Mesenteric fat pad (tissue), 1 donor: ENCODE measurements around the gene DOCK4. TPM values are rescaled to one million over a fixed set of nuclear protein-coding genes. Genes with fewer than 3 reads are reported as not detected.

Experiments
- DNase-seq: peaks from one replicate; pipeline ENCODE4 v3.0.0-alpha.2; 2020; ENCODE audit warnings: low spot score
- total RNA-seq: library from RNA; stranded (reverse); fragmentation: NEBNext Ultra II Directional; extraction: Animal tissue kit (Norgen Biotek cat#: 25700); gene quantifications from one replicate; pipeline ENCODE4 v1.2.1, GENCODE V29; 2021
- donor health status: DM: yes; HTN: yes; CAD: no.

DOCK4 gene
- total RNA-seq, 1 donor from 2014 or later, result 40.9 TPM

- no peak for DNase-seq
Observed at GRCh38 chr7:112059675-112060074, 146.5 kb downstream of the DOCK4 start.

- DNase-seq, result no peak
Observed at GRCh38 chr7:112058686-112059085, 147.5 kb downstream of the DOCK4 start.

- no peak for DNase-seq
Observed at GRCh38 chr7:112056409-112056808, 149.8 kb downstream of the DOCK4 start.

GRCh38 chr7:112053737-112054069, 152.5 kb downstream of the DOCK4 start:
- no peak for DNase-seq

GRCh38 chr7:112052993-112053736, 153.0 kb downstream of the DOCK4 start:
- DNase-seq, result no peak

GRCh38 chr7:112052498-112052897, 153.7 kb downstream of the DOCK4 start:
- no peak for DNase-seq

GRCh38 chr7:112050250-112050881, 155.8 kb downstream of the DOCK4 start:
- no peak for DNase-seq

GRCh38 chr7:112049555-112050249, 156.5 kb downstream of the DOCK4 start:
- no peak for DNase-seq

- no peak for DNase-seq
Observed at GRCh38 chr7:112047421-112047820, 158.8 kb downstream of the DOCK4 start.

GRCh38 chr7:112045222-112045621, 161.0 kb downstream of the DOCK4 start:
- no peak for DNase-seq

- no peak for DNase-seq
Observed at GRCh38 chr7:112042631-112043030, 163.6 kb downstream of the DOCK4 start.

GRCh38 chr7:112038353-112038752, 167.8 kb downstream of the DOCK4 start:
- DNase-seq, result no peak

- DNase-seq, result no peak
Observed at GRCh38 chr7:112036071-112036470, 170.1 kb downstream of the DOCK4 start.

- no peak for DNase-seq
Observed at GRCh38 chr7:112031689-112032088, 174.5 kb downstream of the DOCK4 start.

GRCh38 chr7:112025556-112025955, 180.6 kb downstream of the DOCK4 start:
- no peak for DNase-seq

GRCh38 chr7:112023786-112024185, 182.4 kb downstream of the DOCK4 start:
- DNase-seq, result no peak

GRCh38 chr7:112023282-112023681, 182.9 kb downstream of the DOCK4 start:
- DNase-seq, result no peak

- no peak for DNase-seq
Observed at GRCh38 chr7:112022128-112022527, 184.1 kb downstream of the DOCK4 start.

GRCh38 chr7:112021379-112022044, 184.7 kb downstream of the DOCK4 start:
- no peak for DNase-seq

GRCh38 chr7:112020800-112021199, 185.4 kb downstream of the DOCK4 start:
- no peak for DNase-seq

GRCh38 chr7:112019932-112020331, 186.3 kb downstream of the DOCK4 start:
- no peak for DNase-seq
